Stimulated activated memory B cell treated with anti-CD40 and anti-IgM and Interleukin-4, amounts not matched to agents 10 μg/mL and 1 μg/mL and 100 μg/mL, for 72 hours (primary cell): ENCODE results near the gene DAAM2.
A peak's percentile ranks its signal among the peaks of the same experiment; 100 is the strongest.

Experiments
- ATAC-seq: fragments of 150-1000 bp; cut with Tn5 transposase; 2 replicates; pipeline ENCODE4 v1.10.0; 2021
- H3K27ac Mint-ChIP-seq: one replicate; pipeline ENCODE4 v1.8.0; 2022; ENCODE audit warnings: mild to moderate bottlenecking, mixed read lengths
- H3K27me3 Mint-ChIP-seq: one replicate; pipeline ENCODE4 v1.8.0; 2022; ENCODE audit warnings: mixed read lengths
- H3K36me3 Mint-ChIP-seq: one replicate; pipeline ENCODE4 v1.8.0; 2022; ENCODE audit warnings: mixed read lengths
- H3K4me1 Mint-ChIP-seq: one replicate; pipeline ENCODE4 v1.8.0; 2022; ENCODE audit warnings: mixed read lengths
- H3K4me3 Mint-ChIP-seq: one replicate; pipeline ENCODE4 v1.8.0; 2022; ENCODE audit warnings: mild to moderate bottlenecking, moderate library complexity, mixed read lengths
- H3K9me3 Mint-ChIP-seq: one replicate; pipeline ENCODE4 v1.8.0; 2022; ENCODE audit warnings: mixed read lengths

The DAAM2 gene

DNA sequence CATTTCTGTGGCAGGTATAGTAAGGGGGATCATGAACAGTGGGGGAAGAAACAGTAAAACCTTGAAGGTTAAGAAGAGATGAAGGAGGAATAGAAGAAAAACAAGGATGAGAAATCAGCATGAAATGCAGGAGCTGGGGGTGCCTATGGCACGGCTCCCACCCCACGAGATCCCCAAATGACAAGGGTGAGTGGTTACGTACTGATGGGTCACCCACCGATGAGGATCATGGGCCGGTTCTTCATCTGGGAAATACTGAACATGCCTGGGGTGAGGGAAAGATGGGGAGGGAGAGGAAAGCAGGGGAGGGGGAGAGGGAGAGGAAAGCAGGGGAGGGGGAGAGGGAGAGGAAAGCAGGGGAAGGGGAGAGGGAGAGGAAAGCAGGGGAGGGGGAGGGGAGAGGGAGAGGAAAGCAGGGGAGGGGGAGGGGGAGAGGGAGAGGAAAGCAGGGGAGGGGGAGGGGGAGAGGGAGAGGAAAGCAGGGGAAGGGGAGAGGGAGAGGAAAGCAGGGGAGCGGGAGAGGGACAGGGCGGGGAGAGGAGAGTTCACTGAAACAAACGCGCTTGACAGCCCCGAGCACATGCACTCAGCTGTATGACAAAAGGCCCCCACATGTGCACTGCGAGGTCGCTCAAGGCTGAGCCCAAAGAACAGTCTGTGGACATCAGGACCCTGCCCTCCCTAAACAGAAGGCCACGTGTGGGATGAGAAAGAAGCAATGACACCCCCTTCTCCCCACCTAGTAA, 116.8 kb downstream of the DAAM2 start:
- Mint-ChIP-seq H3K4me1 (no peaks in the 10 kb centered on the region), H3K36me3 (no peaks in the 10 kb centered on the region), H3K4me3 (no peak overlapping the region), H3K9me3 (no peaks in the 10 kb centered on the region), H3K27ac (no peak overlapping the region), H3K27me3 (no peaks in the 10 kb centered on the region)
- ATAC-seq = no peak

DNA sequence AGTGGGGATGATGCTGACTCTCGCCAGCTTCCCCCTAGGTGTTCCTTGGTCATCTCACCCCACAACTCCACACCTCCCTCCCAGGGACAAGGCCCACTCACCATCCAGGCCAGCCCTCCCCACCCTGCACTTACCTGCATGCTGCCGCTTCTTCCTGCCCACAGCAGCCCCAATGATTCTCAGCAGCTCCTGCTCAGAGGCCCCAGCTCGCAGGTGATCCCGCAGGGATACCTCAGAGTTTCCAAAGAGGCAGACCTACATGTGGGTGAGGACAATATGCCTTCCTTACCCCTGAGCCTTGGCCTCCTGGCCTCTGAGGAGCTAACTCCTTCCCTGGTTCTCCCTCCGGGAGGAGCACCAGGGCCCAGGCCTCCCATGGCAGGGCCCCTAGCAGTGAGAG, 117.5 kb downstream of the DAAM2 start:
- ATAC-seq = peak; percentile 22

DNA sequence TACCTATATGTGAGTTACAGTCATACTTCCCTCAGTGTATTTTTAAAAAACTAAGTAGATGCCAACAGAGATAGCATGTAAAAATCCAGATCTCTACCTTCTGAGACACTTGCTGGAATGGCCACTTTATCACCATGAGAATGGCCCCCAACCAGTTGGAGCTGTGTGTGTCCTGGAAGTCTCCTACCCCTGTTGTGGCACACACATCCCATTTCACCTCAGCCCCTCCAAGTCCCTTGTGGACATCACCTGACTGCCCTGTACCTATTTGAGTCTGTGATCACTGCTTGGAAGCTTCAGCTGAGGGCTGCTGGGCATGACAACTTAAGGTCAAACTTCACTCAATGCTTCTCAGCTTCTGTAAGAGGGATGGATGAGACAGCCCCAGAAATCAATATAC, 118.0 kb downstream of the DAAM2 start:
- Mint-ChIP-seq H3K27me3 (no peaks in the 10 kb centered on the region), H3K36me3 (no peaks in the 10 kb centered on the region), H3K9me3 (no peaks in the 10 kb centered on the region), H3K27ac (no peak overlapping the region), H3K4me3 (no peak overlapping the region), H3K4me1 (no peaks in the 10 kb centered on the region)
- ATAC-seq = no peak

More for the DNA sequence above, 117.5 kb downstream of the DAAM2 start:
- Mint-ChIP-seq H3K27ac (no peak overlapping the region), H3K4me3 (no peak overlapping the region), H3K9me3 (no peaks in the 10 kb centered on the region), H3K36me3 (no peaks in the 10 kb centered on the region), H3K27me3 (no peaks in the 10 kb centered on the region), H3K4me1 (no peaks in the 10 kb centered on the region)

DNA sequence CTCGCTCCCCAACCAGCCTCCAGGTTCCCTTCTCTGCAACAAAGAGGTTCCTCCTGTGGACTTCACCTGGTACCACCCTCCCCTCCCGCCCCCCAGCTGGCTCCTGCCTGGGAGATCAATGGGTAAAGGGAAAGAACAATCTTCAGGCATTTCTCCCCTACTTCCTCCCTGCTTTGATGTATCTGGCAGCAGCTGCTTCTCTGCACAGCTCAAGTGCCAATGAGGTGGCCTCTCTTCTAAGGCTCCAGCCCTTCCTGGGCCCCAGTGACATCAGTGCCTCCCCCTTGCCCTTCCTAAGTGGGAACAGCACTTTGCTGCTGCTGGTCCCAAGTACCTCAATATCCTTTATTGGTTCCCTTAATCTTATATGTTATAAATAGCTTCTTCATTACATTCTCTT, 118.6 kb downstream of the DAAM2 start:
- no peaks in the 10 kb centered on the region for H3K4me1 Mint-ChIP-seq
- no peaks in the 10 kb centered on the region for H3K9me3 Mint-ChIP-seq
- no peak for ATAC-seq
- H3K27me3 Mint-ChIP-seq = no peaks in the 10 kb centered on the region
- no peak overlapping the region for H3K4me3 Mint-ChIP-seq
- no peaks in the 10 kb centered on the region for H3K36me3 Mint-ChIP-seq
- no peak overlapping the region for H3K27ac Mint-ChIP-seq

DNA sequence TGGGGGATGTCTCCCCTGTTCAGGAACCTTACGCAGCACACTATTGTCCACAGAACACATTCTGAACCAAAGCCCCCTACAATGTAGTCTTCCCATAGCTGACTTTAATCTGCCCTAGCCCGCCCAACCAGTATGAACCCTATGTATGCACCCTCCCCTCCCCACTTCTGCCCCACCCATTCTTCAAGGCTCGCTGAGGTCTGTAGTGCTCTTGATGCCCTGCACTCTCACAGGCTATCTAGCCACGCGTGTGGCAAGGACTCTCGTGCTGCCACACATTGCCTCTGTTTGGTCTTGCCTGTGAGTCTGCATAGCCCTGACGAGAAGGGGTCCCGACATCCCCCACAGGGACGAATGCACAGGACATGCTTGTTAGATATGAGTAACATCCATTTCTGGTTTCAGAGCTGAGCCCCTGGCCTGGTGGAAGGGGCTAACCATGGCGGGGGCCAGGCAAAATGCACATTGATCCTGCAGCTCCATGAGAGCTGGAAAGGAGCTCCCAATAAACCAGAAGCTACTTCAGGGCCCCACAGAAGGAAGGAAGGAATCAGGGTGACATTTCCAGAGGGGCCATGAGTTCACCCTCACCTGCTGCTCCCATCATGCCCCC, 119.4 kb downstream of the DAAM2 start:
- no peaks in the 10 kb centered on the region for H3K4me1 Mint-ChIP-seq

DNA sequence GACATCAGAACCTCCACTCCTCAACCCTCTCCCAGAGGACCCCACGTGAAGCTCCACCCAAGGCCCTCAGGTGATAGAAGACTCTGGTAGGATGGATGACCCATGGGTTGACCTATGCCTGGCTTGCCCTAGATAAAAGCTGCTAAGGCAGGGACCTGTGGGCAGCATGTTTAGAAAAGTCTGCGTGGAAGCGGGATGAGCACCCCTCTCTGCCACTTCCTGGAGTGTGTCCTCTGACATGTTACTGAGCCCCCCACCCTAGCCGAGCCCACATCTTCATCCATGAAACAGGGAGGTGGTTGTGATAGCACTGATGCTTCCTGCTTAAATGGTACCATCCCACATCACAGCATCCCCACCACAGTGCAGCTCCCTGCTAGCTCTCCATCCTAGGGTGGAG, 120.3 kb downstream of the DAAM2 start:
- Mint-ChIP-seq H3K4me1 (no peaks in the 10 kb centered on the region), H3K9me3 (no peaks in the 10 kb centered on the region), H3K36me3 (no peaks in the 10 kb centered on the region), H3K27ac (no peak overlapping the region), H3K4me3 (no peak overlapping the region), H3K27me3 (no peaks in the 10 kb centered on the region)
- ATAC-seq = no peak

More for the DNA sequence above, 119.4 kb downstream of the DAAM2 start:
- Mint-ChIP-seq H3K9me3 (no peaks in the 10 kb centered on the region), H3K27ac (no peak overlapping the region), H3K36me3 (no peaks in the 10 kb centered on the region), H3K4me3 (no peak overlapping the region), H3K27me3 (no peaks in the 10 kb centered on the region)
- ATAC-seq = no peak

DNA sequence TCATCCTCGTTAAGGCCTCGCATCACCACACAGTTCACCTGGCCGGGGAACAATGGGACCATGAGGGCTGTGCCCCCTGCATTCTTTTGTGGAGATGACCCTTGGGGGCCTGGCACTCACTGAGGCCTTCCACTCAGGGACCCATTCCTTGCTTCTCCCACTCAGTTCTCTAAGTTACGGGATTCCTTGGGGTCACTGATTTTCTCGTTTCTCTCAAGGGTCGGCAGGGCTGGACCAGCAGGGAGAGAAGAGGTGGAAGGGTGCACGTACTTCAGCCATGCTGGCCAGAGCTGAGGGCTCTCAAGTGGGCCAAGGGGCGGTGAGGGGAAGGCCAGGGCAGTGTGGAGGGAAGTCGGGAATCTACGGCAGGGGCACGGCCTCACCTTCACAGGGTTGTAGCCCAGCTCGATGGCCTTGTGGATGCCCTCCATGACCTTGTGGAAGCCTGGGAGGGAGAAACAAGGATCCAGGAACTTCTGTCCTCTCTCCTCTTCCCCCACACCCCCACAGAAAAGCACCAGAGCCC, 121.3 kb downstream of the DAAM2 start:
- H3K27me3 Mint-ChIP-seq = no peaks in the 10 kb centered on the region
- H3K4me1 Mint-ChIP-seq = no peaks in the 10 kb centered on the region
- no peaks in the 10 kb centered on the region for H3K9me3 Mint-ChIP-seq
- no peak overlapping the region for H3K27ac Mint-ChIP-seq
- H3K36me3 Mint-ChIP-seq = no peaks in the 10 kb centered on the region
- ATAC-seq = no peak
- H3K4me3 Mint-ChIP-seq = no peak overlapping the region

DNA sequence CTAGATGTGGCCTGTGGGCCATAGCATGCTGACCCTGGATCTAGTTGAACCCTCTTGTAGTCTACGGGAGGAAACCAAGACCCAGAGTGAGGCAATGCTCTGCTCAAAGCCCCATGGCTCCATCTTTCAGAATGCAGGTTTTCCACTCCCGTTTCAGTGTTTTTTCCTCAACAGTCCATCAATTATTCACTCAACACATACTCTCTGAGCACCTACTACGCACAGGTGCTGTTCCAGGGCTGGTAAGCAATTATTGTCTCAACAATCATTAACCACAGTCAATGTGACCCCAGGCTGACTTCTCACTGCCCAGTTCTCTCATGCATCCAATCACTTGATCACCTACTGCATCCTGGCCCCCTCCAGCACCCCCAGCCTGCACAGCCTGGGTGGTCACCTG, 122.1 kb downstream of the DAAM2 start:
- Mint-ChIP-seq H3K36me3 (no peaks in the 10 kb centered on the region), H3K27me3 (no peaks in the 10 kb centered on the region), H3K4me3 (no peak overlapping the region), H3K27ac (no peak overlapping the region), H3K9me3 (no peaks in the 10 kb centered on the region), H3K4me1 (no peaks in the 10 kb centered on the region)
- ATAC-seq = no peak

DNA sequence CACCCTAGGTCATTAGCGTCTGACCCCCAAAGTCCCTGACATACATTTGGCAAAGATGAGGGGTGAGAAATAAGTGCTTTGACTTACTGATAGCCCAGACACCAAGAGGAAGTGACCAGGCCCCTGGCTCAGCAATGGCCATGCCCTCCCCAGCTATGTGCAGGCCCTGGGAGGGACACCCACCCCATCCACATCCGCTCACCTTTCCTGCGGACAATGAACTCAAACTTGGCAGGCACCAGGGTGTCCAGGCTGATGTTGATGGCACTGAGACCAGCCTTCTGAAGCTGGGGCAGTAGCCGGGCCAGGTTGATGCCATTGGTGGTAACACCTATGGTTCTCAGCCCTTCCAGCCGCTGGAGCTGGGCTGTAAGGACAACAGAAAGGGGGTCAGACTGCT, 123.7 kb downstream of the DAAM2 start:
- Mint-ChIP-seq H3K9me3 (no peaks in the 10 kb centered on the region), H3K36me3 (no peaks in the 10 kb centered on the region), H3K4me3 (no peak overlapping the region), H3K27me3 (no peaks in the 10 kb centered on the region), H3K27ac (no peak overlapping the region), H3K4me1 (no peaks in the 10 kb centered on the region)
- no peak for ATAC-seq

DNA sequence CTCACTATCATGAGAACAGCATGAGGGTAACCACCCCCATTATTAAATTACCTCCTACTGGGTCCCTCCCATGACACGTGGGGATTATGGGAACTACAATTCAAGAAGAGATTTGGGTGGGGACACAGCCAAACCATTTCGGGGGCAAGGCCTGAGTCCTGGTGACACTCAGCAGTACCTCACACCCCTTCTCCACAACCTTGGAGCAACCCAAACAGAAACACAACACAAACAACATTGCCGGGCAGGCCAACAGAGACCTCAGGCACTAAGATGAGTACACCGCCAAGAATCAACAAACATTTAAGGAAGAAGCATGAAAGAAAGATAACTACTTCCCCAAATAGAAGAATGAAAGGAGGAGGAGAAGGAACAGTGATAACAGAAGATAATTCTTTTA, 125.2 kb downstream of the DAAM2 start:
- Mint-ChIP-seq H3K4me3 (no peak overlapping the region), H3K36me3 (no peaks in the 10 kb centered on the region), H3K27me3 (no peaks in the 10 kb centered on the region), H3K9me3 (no peaks in the 10 kb centered on the region), H3K27ac (no peak overlapping the region), H3K4me1 (no peaks in the 10 kb centered on the region)
- no peak for ATAC-seq

DNA sequence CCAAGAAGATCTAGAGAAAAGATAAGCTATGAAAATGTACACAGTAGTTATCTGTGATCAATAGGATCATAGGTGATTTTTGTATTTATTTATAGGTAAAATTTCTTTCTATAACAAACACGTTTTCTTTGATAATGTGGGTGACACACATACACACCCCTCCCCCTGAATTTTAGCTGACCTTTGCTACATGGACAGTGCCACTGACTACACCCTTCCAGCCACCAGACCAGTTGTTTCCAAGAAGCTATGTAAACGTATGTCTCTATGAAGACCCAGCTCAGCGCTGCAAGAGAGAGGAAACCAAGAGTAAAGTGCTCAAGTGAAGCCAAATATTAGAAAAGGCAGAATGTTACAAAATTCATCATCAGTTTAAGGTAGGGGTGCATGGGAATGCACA, 125.8 kb downstream of the DAAM2 start:
- H3K27ac Mint-ChIP-seq = no peak overlapping the region

DNA sequence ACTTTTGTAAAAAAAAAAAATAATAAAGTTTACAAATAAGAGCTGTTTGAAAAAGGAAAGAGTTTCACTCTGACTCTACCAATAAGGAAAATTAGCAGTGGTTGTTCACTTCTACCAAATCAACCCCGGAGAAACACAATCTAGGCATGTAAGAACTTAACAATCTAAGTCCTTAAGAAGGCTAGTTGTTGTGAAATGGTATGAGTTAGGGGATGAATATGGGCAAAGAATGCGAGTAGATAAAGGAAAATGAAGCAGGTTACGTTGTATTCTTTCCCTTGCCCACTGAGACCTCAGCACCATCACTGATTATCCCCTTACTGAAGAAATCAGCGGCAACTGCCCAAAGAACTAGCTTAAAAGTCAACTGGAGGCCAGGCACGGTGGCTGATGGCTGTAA, 126.7 kb downstream of the DAAM2 start:
- no peak for ATAC-seq
- H3K9me3 Mint-ChIP-seq = no peaks in the 10 kb centered on the region
- no peak overlapping the region for H3K4me3 Mint-ChIP-seq
- no peaks in the 10 kb centered on the region for H3K27me3 Mint-ChIP-seq
- no peaks in the 10 kb centered on the region for H3K4me1 Mint-ChIP-seq
- H3K27ac Mint-ChIP-seq = no peak overlapping the region
- H3K36me3 Mint-ChIP-seq = no peaks in the 10 kb centered on the region

More for the DNA sequence above, 125.8 kb downstream of the DAAM2 start:
- Mint-ChIP-seq H3K4me1 (no peaks in the 10 kb centered on the region), H3K36me3 (no peaks in the 10 kb centered on the region), H3K27me3 (no peaks in the 10 kb centered on the region), H3K4me3 (no peak overlapping the region), H3K9me3 (no peaks in the 10 kb centered on the region)
- ATAC-seq = no peak

DNA sequence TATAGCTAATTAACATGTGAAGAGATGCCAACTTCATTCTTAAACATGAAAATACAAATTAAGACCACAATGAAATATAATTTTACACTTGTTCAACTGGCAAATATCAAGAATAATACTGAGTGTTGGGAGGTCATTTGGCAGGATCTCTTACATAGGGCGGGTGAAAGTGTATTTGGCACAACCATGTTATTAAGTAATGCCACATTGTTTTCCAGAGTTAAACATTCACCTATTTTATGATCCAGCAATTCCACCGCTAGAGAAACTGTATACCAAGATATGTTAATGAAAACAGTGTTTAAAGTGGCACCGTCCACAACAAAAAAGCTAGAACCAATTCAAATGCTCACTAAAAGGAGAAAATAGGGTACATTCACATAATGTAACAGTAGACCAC, 128.0 kb downstream of the DAAM2 start:
- Mint-ChIP-seq H3K4me3 (no peak overlapping the region), H3K27me3 (no peaks in the 10 kb centered on the region), H3K36me3 (no peaks in the 10 kb centered on the region), H3K4me1 (no peaks in the 10 kb centered on the region), H3K27ac (no peak overlapping the region), H3K9me3 (no peaks in the 10 kb centered on the region)
- no peak for ATAC-seq

DNA sequence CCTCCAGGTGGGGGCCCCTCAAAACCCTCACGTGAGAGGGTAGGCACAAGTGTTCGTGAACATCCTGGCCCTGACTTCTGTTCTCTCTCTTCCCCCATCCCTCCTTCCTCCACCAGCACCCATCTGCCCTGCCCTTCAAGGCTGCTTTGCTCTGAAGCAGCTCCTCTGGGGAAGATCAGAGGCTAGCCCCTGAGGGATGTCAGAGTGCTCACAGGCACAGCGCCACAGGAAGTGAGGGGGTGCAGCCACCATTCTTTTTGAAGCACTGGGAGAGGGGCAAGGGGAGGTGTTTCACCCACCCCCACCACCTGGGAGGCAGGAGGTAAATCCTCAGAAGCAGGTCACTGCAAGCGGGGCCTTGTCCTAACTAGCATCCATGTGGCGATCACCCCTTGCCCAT, 130.6 kb downstream of the DAAM2 start:
- H3K4me1 Mint-ChIP-seq = no peaks in the 10 kb centered on the region
- no peaks in the 10 kb centered on the region for H3K27me3 Mint-ChIP-seq
- ATAC-seq = no peak
- H3K4me3 Mint-ChIP-seq = no peak overlapping the region
- H3K27ac Mint-ChIP-seq = no peak overlapping the region
- peaks cover 5% of the 10 kb centered on the region for H3K9me3 Mint-ChIP-seq
- no peaks in the 10 kb centered on the region for H3K36me3 Mint-ChIP-seq

DNA sequence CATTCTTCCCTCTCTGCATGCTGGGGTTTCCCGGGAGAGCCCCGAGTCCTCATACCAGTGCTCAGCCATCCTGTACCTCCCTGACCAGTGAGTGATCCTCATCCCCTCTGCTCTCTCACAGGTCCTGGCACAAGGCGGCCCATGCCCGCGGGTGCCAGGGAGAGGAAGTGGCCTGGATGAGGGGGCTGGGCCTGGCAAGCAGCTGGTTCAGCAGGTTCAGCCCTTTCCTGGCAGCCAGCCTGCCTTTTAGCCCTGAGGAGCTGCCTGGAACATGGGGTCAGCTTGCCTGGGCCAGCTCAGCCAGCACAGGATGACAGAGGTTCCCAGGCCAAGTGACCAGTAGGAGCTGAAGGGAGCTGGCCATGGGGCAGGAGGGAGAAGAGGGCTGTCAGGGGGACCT, 131.2 kb downstream of the DAAM2 start:
- H3K4me1 Mint-ChIP-seq = no peaks in the 10 kb centered on the region

DNA sequence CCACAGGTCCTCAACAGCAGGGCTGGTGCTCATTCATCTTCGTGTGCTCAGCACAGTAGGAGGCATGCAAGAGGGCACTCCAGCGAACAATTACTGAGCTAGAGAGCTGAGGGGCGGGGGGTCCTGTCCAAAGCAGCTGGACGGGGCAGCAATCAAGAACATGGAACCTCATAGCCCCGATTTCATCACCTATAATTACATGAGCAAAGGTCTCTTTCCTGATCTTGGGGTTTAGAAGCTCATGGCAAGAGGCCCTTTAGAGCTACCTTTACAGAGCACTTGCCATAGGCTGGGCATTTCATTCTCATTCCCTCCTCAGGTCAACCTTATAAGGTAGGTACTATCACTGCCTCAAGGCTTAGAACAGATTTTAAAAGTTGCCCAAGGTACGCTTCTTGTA, 131.7 kb downstream of the DAAM2 start:
- Mint-ChIP-seq H3K27ac (no peak overlapping the region), H3K27me3 (no peaks in the 10 kb centered on the region), H3K9me3 (peaks cover 5% of the 10 kb centered on the region), H3K4me1 (no peaks in the 10 kb centered on the region), H3K4me3 (no peak overlapping the region), H3K36me3 (no peaks in the 10 kb centered on the region)
- no peak for ATAC-seq

More for the DNA sequence above, 131.2 kb downstream of the DAAM2 start:
- Mint-ChIP-seq H3K27ac (no peak overlapping the region), H3K27me3 (no peaks in the 10 kb centered on the region), H3K36me3 (no peaks in the 10 kb centered on the region), H3K9me3 (peaks cover 5% of the 10 kb centered on the region), H3K4me3 (no peak overlapping the region)
- no peak for ATAC-seq
